GM23248 (cell line): ENCODE measurements around the gene PPT2. TPM values are rescaled to one million over a fixed set of nuclear protein-coding genes. Genes with fewer than 3 reads are reported as not detected.

ENCODE experiments used
- DNase-seq: peaks from one replicate; pipeline ENCODE4 v3.0.0-alpha.2; 2015
- H2AFZ ChIP-seq: fragments of 200-600 bp; sonication (generic); 2 replicates; pipeline ENCODE4 v1.6.1; 2016; ENCODE audit warnings: antibody characterized with exemption
- H3F3A ChIP-seq: fragments of 200-600 bp; sonication (generic); 2 replicates; pipeline ENCODE4 v1.6.1; 2016; ENCODE audit warnings: mild to moderate bottlenecking, antibody characterized with exemption, mixed run types; ENCODE audit not compliant: insufficient read depth
- H3K27ac ChIP-seq: fragments of 200-600 bp; sonication (generic); 2 replicates; pipeline ENCODE4 v1.5.1; 2016; ENCODE audit warnings: mild to moderate bottlenecking
- H3K27me3 ChIP-seq: fragments of 200-600 bp; sonication (generic); replicated peaks from 2 replicates; pipeline ENCODE4 v1.6.1; 2016; ENCODE audit warnings: mild to moderate bottlenecking; ENCODE audit not compliant: insufficient read depth
- H3K36me3 ChIP-seq: fragments of 200-600 bp; sonication (generic); 2 replicates; pipeline ENCODE4 v1.6.1; 2016; ENCODE audit warnings: low read depth, mild to moderate bottlenecking
- H3K4me1 ChIP-seq: fragments of 200-600 bp; sonication (generic); 2 replicates; pipeline ENCODE4 v1.6.1; 2016; ENCODE audit warnings: mild to moderate bottlenecking; ENCODE audit not compliant: insufficient read depth
- H3K4me2 ChIP-seq: fragments of 200-600 bp; sonication (generic); one replicate; pipeline ENCODE4 v1.6.1; 2016; ENCODE audit warnings: mild to moderate bottlenecking; ENCODE audit not compliant: unreplicated experiment
- H3K4me3 ChIP-seq: fragments of 200-600 bp; sonication (generic); 2 replicates; pipeline ENCODE4 v1.5.1; 2016; ENCODE audit warnings: mild to moderate bottlenecking
- H3K79me2 ChIP-seq: fragments of 200-600 bp; sonication (generic); 2 replicates; pipeline ENCODE4 v1.6.1; 2016; ENCODE audit warnings: mild to moderate bottlenecking; ENCODE audit not compliant: insufficient read depth
- H3K9ac ChIP-seq: fragments of 200-600 bp; sonication (generic); 2 replicates; pipeline ENCODE4 v1.6.1; 2016; ENCODE audit warnings: mild to moderate bottlenecking
- H3K9me2 ChIP-seq: fragments of 200-600 bp; sonication (generic); 2 replicates; pipeline ENCODE4 v1.6.1; 2016; ENCODE audit warnings: mixed run types, mild to moderate bottlenecking, moderate library complexity; ENCODE audit not compliant: insufficient read depth
- H3K9me3 ChIP-seq: fragments of 200-600 bp; sonication (generic); one replicate; pipeline ENCODE4 v1.6.1; 2017; ENCODE audit warnings: low read depth
- H4K20me1 ChIP-seq: fragments of 200-600 bp; sonication (generic); 2 replicates; pipeline ENCODE4 v1.6.0; 2016; ENCODE audit not compliant: insufficient read depth
- EZH2 ChIP-seq: fragments of 200-600 bp; sonication (generic); IDR thresholded peaks from 2 replicates; pipeline ENCODE4 v1.6.1; 2018; ENCODE audit warnings: antibody characterized with exemption, mild to moderate bottlenecking; ENCODE audit not compliant: insufficient read depth, poor library complexity, severe bottlenecking
- EZH2phosphoT487 ChIP-seq: fragments of 200-600 bp; sonication (generic); IDR thresholded peaks from 2 replicates; pipeline ENCODE4 v1.6.1; 2018; ENCODE audit warnings: antibody characterized with exemption, moderate library complexity, mild to moderate bottlenecking, low read depth; ENCODE audit not compliant: insufficient read depth
- WGBS, 2 experiments: methylation state at CpG; one replicate each; pipeline ENCODE4 v1.1.6; 2015 to 2017; ENCODE audit warnings: low lambda C conversion rate in 2 of 2, low coverage in 1 of 2; ENCODE audit errors: missing lambda C conversion rate in 2 of 2; 5-methylcytosine and 5-hydroxymethylcytosine counted together
- in situ Hi-C: fragments of 300-500 bp; cut with MboI; formaldehyde crosslinking; loops from 2 replicates; pipeline ENCODE4 v1.15.0; 2020
- polyA plus RNA-seq: library from polyadenylated mRNA; unstranded; fragments of >200 nt; fragmentation: Nextera tagmentation; extraction: Ambion mirVana; gene quantifications from 2 replicates; pipeline ENCODE4 v1.2.1, GENCODE V29; 2016
- total RNA-seq: library from RNA; depleted of rRNA; stranded (reverse); fragments of >200 nt; shearing (Covaris generic); gene quantifications from 2 replicates; pipeline ENCODE4 v1.2.3, GENCODE V29; 2014

PPT2 gene
- total and polyA plus RNA-seq, 2 experiments from 2014 or later, result 10.3 to 12.8 TPM

- no peak overlapping the region for H3K27ac ChIP-seq
- WGBS, 2 experiments, result 74 to 78% methylated on average over 17 of the region's 17 CpGs
- H2AFZ ChIP-seq, result no peak overlapping the region
- H4K20me1 ChIP-seq, result no peaks in the 10 kb centered on the region
- H3K4me3 ChIP-seq, result no peak overlapping the region
- no peaks in the 10 kb centered on the region for H3K36me3 ChIP-seq
- peaks cover 16% of the 10 kb centered on the region for H3K4me1 ChIP-seq
- H3K9ac ChIP-seq, result no peak overlapping the region
- H3F3A ChIP-seq, result peaks cover 13% of the 10 kb centered on the region
- no peaks in the 10 kb centered on the region for H3K79me2 ChIP-seq
- TF ChIP-seq EZH2 (no peak), EZH2phosphoT487 (no peak)
- no peaks in the 10 kb centered on the region for H3K9me3 ChIP-seq
- H3K9me2 ChIP-seq, result no peaks in the 10 kb centered on the region
- in situ Hi-C loops, result no loop called here
- H3K4me2 ChIP-seq, result no peak overlapping the region
- no peaks in the 10 kb centered on the region for H3K27me3 ChIP-seq
- no peak for DNase-seq
These were observed 44.9 kb downstream of the PPT2 start for GRCh38 chr6:32198866-32199265.

- Histone ChIP-seq H3K27me3 (no peaks in the 10 kb centered on the region), H3K9ac (no peak overlapping the region), H4K20me1 (no peaks in the 10 kb centered on the region), H3K79me2 (no peaks in the 10 kb centered on the region), H3K36me3 (no peaks in the 10 kb centered on the region), H3K9me3 (no peaks in the 10 kb centered on the region), H2AFZ (no peak overlapping the region), H3F3A (no peaks in the 10 kb centered on the region), H3K9me2 (no peaks in the 10 kb centered on the region), H3K4me1 (0 out of 2 replicates have a peak, but pooled peaks cover 5% of the 10 kb centered on the region), H3K4me3 (no peak overlapping the region), H3K4me2 (no peak overlapping the region), H3K27ac (no peak overlapping the region)
- no peak for DNase-seq
- 62 to 63% methylated on average over 12 to 13 of the region's 13 CpGs for WGBS, 2 experiments
- in situ Hi-C loops, result no loop called here
- TF ChIP-seq EZH2phosphoT487 (no peak), EZH2 (no peak)
These were observed 47.0 kb downstream of the PPT2 start for GRCh38 chr6:32200711-32201475.

GRCh38 chr6:32202186-32202585 is 48.2 kb downstream of the PPT2 start:
- H3K4me1 ChIP-seq, result no peaks in the 10 kb centered on the region
- H3K27me3 ChIP-seq, result 0 out of 2 replicates have a peak, but pooled peaks cover 3% of the 10 kb centered on the region
- H3K27ac ChIP-seq, result no peak overlapping the region
- no peaks in the 10 kb centered on the region for H4K20me1 ChIP-seq
- in situ Hi-C loops, result no loop called here
- H3K9me2 ChIP-seq, result no peaks in the 10 kb centered on the region
- H2AFZ ChIP-seq, result no peak overlapping the region
- no peaks in the 10 kb centered on the region for H3F3A ChIP-seq
- no peak overlapping the region for H3K4me2 ChIP-seq
- H3K4me3 ChIP-seq, result no peak overlapping the region
- no peak for DNase-seq
- no peak for TF ChIP-seq EZH2
- TF ChIP-seq EZH2phosphoT487, result no peak
- no peaks in the 10 kb centered on the region for H3K9me3 ChIP-seq
- no peaks in the 10 kb centered on the region for H3K79me2 ChIP-seq
- no peak overlapping the region for H3K9ac ChIP-seq
- no peaks in the 10 kb centered on the region for H3K36me3 ChIP-seq
- WGBS, 2 experiments, result 66 to 68% methylated on average over 9 of the region's 9 CpGs

- no peak for DNase-seq
- in situ Hi-C loops, result no loop called here
- WGBS, 2 experiments, result 58% methylated on average over 8 to 9 of the region's 9 CpGs
- no peaks in the 10 kb centered on the region for H3K79me2 ChIP-seq
- H3K27ac ChIP-seq, result no peak overlapping the region
- TF ChIP-seq EZH2, result no peak
- TF ChIP-seq EZH2phosphoT487, result no peak
- no peak overlapping the region for H2AFZ ChIP-seq
- 0 out of 2 replicates have a peak, but pooled peaks cover 3% of the 10 kb centered on the region for H3K27me3 ChIP-seq
- no peak overlapping the region for H3K4me3 ChIP-seq
- H3K9ac ChIP-seq, result no peak overlapping the region
- no peaks in the 10 kb centered on the region for H4K20me1 ChIP-seq
- H3K4me1 ChIP-seq, result no peaks in the 10 kb centered on the region
- no peaks in the 10 kb centered on the region for H3K9me2 ChIP-seq
- no peaks in the 10 kb centered on the region for H3K36me3 ChIP-seq
- H3K4me2 ChIP-seq, result no peak overlapping the region
- H3F3A ChIP-seq, result no peaks in the 10 kb centered on the region
- H3K9me3 ChIP-seq, result no peaks in the 10 kb centered on the region
These were observed 49.7 kb downstream of the PPT2 start for GRCh38 chr6:32203426-32204267.
